Measurements from ENCODE around the gene TIGD6.
"Not testable (repeated sequence)": the region's sequence is repeated elsewhere in the genome, so short reads cannot be mapped to it uniquely, and the experiment has no call there.

TIGD6 gene

DNA sequence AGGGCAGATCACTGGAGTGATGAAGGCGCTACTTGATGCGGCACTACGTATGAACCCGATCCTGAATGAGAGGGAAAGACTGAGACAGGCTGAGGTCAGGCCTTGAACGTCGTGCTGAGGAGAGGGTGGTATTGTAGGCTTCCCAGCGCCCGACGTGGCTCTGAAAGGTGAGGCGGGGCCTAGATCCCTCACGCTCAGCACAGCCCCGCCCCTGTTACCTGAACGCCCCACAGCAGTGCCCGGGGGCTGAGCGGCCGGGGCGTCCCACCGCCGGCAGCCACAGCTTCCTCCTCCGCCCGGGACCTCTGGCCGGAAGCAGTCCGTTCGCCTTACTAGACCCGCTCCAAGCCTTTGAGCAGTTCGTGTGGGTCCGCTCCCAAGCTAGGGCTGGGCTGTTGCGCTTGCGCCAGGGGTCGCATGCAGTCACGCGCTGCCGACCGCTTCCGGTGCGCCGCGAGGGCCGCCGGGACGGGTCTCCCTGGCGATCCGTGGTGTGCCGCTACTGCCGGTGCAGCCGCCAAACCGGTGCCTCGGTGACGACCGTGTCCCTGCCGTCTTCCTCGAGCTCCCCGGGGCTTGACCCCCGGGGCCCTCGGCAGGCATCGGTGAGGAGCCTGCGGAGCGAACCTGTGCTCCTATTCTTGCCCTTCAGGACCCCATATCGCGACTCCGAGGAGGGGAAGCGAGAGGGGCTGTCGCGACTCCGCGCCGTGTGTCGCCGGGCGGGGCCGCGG is at the start of gene TIGD6, which contains the start of gene HMGXB3:
Gene TIGD6, minus strand, starts transcription at position 399 of the 734 bp plus-strand sequence. CDS start 4,306 bp downstream, outside the sequence.
Gene HMGXB3, plus strand, starts transcription at position 484 of the 734 bp plus-strand sequence. CDS start 4,114 bp downstream, outside the sequence.
- DNase-seq = peak; percentile 83

DNA sequence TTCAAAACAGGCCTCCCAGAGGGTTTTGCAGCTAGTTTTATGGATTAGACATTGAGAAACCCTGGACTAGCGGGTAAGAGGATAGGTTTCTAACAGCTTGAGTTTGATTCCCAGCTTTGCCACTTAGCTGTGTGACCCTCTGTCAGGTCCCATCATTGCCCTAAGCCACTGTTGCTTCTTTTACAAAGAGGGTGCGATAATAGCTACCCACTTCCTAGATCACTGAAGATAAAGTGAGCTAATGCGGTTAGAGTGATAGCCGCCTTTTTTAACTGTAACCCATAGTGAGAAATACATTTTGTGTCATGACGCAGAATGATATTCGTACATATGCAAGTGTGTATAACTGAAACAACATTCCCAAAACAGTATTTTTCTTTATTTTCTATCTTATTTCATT is 45.6 kb upstream of the TIGD6 start:
- DNase-seq = no peak

DNA sequence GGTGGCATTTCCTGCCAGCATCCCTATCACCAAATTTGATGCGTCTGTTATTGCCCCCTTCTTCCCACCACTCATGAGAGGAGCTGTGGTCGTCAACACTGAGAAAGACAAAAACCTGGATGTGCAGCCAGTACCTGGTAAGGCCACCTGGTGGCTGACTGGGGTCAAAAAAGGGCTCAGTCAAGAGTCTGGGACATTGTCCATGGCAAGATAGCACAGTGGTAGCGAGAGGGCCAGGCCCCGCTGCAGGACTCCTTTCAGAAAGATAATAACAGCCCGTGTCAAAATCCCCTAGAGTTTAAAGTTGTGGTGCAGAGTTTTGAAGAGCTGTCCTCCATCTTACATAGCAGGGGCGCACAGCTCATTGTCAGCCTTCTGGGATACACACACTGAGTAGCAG is 45.1 kb upstream of the TIGD6 start:
- DNase-seq = no peak

DNA sequence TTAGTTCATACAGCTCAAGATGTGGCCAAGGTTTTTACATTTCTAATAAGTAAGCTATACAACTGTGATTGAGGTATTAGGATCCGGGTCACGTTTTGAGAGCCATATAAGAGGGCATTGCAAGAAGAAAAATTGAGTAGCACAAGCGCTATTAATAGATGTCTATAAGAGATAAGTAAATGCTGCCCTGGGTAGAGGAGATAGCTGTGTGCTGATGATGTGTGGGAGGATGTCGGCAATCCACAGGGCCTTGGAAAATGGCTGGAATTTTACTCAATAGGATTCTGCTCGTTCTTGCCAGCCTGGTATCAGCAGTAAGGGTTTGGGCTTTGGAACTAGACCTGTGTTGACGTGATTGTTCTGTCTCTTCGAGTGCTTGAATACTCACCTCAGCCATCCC is 44.3 kb upstream of the TIGD6 start:
- DNase-seq = no peak

DNA sequence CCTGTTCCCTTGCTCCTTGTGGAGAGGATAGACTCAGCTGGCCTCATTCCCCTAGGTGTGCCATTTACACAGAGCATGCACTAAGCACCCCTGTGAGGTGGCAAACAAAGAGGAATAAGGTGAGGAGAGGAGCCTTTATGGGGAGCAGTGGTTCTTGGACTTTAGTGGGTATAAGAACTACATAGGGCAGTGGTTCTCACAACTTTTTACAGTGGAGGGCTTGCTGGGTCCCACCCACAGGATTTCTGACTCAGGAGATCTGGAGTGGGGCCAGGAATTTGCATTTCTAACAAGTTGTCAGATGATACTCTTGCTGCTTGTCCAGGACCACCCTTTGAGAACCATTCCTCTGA is 43.9 kb upstream of the TIGD6 start:
- no peak for DNase-seq

DNA sequence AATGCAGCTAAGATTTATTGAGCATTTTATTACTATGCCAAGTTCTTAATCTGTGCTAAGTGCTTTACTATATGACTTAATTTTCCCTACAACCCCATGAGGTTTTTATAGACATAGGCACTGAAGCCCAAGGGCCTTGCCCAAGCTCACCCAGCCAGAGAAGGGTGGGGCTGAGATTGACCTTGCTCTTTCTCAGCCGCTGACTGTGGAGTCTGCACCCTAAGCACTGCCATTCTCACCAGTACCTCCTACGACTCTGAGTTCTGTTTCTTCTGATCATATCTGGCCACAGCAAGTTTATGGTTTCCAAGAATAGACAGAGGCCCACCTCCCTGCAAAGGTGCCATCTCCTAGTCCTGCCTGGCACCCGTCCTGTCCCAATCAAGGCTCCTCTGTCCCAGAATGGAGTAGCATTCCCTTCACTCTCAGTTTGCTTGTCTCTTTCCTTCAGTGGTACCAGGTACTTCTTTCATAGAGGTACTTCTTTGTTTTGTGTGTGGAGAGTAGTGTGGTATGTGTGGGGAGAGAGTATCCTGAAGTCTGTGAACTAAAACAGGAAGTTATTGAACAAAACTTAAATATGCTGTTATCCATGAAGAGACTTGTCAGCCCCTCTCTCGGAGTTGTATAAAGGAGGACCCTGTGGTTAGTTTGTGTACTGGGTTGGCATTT is 43.3 kb upstream of the TIGD6 start:
- DNase-seq = no peak

DNA sequence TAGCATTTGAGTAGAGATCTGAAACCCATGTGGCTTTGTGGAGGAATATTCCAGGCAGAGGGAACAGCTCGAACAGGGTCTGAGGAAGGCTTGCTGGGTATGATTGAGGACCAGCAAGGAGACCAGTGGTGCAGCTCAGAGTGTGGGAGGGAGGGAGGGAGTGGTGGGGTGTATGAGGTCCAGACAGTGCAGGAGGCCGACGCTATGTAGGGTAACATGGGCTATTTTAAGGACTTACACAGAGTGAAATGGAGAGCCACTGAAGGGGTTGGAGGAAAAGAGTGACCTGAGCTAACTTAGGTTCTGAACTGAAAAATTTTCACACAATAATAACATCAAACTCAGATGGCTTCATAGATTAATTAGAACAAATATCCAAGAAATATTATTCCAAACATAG is 42.0 kb upstream of the TIGD6 start:
- DNase-seq = no peak

DNA sequence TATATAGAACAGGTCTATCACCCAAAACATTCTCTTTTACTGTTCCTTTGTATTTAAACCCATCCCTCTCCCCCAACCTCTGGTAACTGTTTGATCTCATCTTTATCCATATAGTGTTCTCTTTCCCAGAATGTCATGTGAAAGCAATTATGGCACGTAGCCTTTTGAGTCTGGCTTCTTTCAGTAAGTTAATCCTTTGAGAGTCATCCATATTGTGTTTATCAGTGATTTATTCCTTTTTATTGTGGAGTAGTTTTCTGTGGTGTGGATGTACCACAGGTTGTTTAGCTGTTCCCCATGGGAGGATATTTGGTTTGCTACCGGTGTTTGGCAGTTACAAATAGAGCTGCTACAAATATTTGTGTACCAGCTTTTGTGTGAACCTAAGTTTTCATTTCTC is 38.1 kb upstream of the TIGD6 start:
- no peak for DNase-seq

DNA sequence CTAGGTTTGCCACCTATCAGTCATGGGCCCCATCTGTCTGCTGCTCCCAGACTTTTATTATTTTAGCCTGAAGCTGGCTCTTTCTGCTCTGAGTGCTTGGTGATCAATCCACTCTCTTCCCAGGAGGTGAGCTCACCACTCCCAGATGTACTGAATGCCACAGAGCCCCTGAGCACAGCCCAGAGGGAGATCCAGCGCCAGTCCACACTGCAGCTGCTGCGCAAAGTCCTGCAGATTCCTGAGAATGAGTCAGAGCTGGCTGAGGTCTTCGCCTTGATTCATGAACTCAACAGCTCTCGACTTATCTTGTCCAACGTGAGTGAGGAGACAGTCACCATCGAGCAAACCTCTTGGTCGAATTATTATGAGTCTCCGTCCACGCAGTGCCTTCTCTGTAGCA is 36.1 kb upstream of the TIGD6 start:
- peak; percentile 70 for DNase-seq

DNA sequence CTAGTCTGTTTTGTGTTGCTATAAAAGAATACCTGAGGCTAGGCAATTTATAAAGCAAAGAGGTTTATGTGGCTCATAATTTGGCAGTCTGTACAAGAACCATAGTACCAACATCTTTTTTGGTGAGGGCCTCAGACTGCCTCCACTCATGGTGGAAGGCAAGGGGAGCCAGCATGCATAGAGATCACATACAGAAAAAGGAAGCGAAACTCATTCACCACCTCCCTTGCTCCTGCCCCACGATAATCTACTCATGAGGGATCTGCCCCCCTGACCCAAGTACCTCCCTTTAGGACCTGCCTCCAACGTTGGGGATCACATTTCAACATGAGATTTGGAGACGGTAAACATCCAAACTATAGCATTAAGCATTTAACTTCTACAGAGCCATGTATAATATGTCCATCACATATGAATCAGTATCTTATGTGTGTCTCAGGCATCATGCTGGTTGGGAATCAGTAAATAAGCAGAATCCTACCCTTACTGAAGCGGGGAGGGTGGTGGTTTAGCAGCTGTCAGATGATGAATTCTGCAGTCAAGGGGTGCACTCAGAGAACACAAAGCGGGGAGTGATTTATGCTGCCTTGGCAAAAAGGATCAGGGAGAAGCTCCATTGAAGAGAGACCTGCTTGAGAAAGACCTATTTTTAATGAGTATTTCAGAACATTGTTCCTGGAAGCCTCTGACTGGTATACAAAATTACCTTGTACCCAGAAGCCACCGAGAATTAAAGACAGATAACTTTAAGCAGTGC is 34.9 kb upstream of the TIGD6 start:
- DNase-seq = no peak

DNA sequence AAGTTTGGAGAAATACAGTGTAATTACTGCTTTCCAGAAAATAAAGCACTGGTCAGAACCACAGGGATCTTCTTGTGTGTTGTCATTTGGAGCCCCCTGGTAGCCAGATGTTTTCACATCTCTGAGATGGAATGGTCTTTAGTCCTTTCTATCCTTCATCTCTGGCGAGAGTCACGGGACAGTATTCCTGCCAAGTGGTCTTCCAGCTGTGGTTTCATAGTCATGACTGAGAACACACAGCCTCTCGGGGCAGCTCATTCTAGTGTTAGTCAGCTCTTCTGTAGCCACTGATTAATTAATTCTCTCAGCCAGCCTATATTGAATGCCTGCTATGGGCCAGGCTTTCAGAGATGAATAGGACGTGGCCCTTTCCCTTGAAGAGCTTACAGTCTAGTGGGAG is 34.2 kb upstream of the TIGD6 start:
- no peak for DNase-seq

DNA sequence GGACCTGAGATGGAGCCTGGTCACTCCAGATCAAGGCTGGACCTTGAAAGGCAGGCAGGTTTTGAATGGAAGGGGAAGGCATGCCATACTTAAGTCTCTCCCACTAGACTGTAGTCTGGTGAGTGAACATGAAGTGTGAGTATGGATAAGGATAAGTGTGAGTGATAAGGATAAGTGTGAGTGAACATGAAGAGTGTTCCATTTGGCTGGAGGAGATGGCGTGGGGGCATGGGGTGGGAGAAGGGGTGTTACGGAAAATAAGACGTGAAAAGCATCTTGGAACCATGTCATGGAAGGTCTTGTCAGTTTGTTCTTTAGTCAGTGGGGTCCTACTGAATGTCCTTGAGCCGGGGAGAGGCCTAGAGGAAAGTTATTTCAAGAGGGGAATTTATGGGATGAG is 32.9 kb upstream of the TIGD6 start:
- no peak for DNase-seq

DNA sequence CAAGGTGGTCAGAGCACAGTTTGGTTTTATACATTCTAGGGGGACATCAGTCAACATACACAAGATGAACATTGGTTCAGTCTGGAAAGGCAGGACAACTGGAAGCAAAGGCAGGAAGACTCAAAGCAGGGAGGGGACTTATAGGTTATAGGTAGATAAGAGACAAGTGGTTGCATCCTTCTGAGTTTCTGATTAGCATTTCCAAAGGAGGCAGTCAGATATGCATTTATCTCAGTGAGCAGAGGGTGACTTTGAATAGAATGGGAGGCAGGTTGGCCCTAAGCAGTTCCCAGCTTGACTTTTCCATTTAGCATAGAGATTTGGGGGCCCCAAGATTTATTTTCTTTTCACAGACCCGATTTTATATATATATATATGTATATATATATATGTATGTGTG is 27.6 kb upstream of the TIGD6 start:
- DNase-seq = not testable (repeated sequence)

DNA sequence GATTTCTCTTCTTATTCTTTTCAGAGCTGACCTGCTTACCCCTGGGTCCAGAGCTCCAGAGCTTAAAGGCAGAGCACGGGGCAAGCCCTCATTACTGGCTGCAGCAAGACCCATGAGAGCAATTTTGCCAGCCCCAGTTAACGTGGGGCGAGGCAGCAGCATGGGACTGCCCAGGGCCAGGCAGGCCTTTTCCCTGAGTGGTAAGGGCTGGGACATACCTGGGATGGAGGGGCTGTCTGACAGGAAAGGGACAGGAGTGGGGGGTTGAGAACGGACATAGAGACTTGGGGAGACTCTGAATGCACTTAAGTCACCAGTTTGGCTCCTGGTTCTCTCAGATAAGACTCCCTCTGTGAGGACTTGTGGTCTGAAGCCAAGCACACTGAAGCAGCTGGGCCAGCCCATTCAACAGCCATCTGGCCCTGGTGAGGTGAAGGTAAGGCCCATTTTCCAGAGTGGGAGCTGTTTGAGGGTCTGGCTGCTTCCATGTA is 26.3 kb upstream of the TIGD6 start:
- DNase-seq = no peak

DNA sequence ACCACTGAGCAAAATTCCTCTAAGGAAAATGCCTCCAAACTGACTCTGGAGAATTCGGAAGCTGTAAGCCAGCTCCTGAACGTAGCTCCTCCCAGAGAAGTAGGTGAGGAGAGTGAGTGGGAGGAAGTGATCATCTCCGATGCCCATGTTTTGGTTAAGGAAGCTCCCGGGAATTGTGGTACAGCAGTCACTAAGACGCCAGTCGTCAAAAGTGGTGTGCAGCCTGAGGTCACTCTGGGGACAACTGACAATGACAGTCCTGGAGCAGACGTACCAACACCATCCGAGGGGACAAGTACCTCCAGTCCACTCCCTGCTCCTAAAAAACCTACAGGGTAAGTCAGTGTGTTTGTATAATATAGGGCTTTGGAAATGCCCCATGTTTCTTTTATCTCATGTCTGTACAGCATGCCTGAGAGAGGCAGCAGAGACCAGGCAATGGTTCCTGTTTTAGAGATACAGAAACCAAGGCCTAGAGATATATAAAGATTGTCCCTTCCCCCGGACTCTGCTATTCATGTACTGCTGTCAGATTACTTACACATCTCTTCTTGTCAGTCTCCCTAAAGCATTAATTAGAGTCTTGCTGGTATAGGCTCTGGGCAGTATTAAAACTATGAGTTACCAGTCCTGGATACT is 24.0 kb upstream of the TIGD6 start:
- DNase-seq = no peak

DNA sequence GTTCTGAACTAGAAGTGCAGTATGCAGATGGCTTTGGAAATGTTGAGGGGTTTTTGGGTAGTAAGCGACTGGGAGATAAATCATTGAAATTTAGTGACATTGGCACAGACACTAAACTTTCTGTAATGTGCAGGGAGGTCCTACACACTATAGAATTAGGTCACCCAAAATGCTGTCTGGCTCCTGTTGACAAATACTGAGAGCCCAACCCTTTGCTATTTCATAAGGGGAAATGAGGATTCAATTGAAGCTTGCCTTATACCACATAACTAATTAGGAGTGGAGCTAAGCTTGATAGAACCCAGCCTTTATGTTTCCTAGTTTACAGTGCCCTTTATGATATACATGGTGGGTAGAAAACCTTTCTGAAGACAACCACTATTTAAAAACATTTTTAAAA is 22.7 kb upstream of the TIGD6 start:
- no peak for DNase-seq

DNA sequence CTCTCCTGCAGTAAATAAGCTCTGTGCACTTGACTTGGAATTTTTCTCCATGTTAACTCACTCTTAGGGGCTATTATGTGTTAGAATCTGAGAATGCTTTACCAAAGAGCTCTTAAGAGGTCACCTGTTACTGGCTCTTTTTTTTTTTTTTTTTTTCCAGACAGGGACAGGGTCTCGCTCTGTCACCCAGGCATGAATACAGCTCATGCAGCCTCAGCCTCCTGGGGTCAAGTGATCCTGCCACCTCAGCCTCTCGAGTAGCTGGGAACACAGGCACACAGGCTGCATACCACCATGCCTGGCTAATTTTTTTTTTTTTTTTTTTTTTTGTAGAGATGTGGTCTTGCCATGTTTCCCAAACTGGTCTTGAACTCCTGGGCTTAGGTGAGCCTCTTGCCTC is 22.2 kb upstream of the TIGD6 start:
- no peak for DNase-seq

DNA sequence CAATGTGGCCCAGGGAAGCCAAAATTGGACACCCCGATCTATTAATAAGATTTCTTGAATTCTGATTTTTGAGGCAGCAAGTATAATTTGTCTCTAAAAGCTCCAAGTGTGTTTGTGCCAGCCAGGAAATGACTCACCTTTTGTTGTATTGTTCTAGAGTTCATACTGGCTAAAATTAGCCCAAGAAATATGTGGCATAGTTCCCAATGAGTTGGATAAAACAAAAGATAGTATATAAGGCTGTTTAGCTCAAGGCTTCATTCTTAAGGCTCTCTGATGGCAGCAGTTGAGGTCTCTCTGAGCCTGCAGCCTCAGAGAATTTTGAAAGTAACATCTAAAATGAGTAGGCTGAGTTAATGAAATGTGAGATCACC is 21.7 kb upstream of the TIGD6 start:
- no peak for DNase-seq

DNA sequence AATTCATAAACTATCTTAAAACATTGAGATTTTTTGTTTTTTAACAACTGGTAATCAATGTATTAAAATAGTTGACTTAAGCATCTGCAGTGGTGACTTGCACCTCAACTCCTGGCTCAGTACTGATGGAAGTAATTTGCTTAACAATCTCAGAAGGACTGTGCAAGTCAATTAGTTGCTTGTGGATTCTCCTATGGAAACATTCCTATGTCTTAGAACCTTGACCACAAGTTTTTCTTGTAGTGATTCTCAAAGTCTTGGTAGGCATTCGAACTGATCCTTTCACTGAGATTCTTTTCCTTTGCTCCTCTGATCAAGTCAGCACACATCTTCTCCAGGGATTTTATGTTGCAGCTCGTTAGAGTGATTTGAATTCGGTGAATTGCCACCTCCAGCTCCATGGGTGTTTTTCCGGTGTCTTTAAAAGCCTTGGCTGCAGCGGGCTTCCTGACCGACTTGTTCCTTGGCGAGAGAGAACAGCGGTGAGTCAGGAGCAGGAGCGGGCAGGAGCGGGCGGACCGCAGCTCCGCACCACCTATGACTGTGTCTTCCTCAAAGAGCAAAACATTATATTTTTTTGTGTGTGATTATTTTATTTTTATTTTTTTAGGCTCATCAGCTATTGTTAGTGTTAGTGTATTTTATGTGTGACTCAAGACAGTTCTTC is 21.2 kb upstream of the TIGD6 start:
- DNase-seq = no peak

DNA sequence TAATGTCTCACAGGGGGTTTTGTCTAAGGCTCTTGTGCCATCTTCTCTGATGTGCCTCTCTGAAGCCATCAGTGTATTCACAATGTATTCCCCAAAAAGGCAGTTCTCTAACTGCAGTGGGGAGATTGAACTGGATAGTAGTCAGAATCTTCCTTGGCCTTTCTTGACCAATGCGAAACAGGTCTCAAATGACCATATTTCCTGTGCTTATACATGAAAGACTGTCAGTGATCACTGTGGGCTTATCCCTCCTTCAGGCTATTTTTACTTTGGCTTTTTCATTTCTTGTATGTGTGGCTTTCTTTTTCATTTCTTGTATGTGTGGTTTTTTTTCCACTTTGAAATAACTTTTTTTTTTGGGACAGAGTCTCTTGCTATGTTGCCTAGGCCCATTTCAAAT is 19.8 kb upstream of the TIGD6 start:
- no peak for DNase-seq

DNA sequence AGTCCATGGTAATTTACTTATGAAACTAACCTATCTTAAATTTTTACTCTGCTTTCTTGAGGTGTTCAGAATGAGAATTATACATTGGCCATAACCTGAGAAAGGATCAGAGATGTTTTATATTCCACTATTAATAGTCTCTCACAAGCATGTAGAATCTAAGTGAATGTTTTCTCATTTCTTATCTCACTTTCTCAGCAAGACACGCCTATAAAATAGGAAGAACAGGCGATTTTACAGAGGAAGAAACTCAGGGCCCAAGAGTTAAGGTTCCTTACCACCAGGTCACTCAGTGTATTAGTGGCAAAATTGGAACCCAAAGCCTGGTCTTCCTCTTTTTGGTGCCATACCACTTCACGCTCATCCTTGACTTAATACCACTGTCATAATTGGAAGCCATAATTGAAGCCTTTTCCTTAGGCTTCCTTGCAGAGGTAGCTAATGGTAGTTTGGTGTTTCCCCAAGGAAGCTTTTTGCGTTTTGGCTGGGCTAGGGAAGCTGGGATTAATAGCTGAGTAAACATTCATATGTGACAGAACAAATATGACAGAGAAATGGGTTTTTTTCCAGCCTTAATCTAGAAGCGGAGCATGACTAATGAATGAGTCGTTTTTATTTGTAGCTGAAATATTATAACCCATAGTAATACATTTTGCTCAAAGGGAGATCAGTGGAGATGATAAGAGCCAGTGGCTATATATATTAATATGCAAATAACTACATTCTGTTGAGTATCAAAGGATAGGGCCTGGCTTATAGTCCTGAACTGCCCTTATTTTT is 17.0 kb upstream of the TIGD6 start:
- no peak for DNase-seq

DNA sequence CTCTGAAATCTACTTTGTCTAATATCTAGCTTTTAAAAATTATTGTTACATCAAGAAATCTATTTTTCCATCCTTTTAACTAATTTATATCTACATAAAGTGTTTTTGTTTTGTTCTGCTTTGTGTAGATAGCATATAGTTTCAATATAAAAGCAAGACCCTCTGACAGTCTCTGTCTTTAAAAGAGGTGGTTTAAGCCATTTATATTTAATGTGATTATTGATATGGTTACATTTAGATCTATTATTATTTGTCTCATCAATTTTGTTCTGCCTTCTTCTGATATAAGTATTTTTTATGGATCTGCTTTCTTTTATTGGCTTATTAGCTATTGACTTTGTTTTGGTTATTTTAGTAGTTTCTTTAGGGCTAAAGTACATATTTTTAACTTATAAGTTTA is 16.1 kb upstream of the TIGD6 start:
- no peak for DNase-seq
